Activated CD4-positive, alpha-beta memory T cell treated with anti-CD3 and anti-CD28 coated beads for 36 hours (primary cell): ENCODE measurements around the gene ARHGEF25. TPM values are rescaled to one million over a fixed set of nuclear protein-coding genes. Genes with fewer than 3 reads are reported as not detected.
"Not testable (repeated sequence)": the region's sequence is repeated elsewhere in the genome, so short reads cannot be mapped to it uniquely, and the experiment has no call there.

Experiments used
- CTCF ChIA-PET: fragments of 350-600 bp; sonication (Branson Sonifier 250); formaldehyde crosslinking; loops from one replicate; lab custom pipeline; 2021; ENCODE audit warnings: antibody characterized with exemption, inconsistent platforms; lab: Charles Lee
- POLR2A ChIA-PET: fragments of 350-600 bp; sonication (Branson Sonifier 250); formaldehyde crosslinking; loops from one replicate; lab custom pipeline; 2021; ENCODE audit warnings: antibody characterized with exemption; lab: Charles Lee
- DNase-seq: peaks from one replicate; pipeline ENCODE4 v3.0.0-alpha.2; 2020
- H3K27ac Mint-ChIP-seq: one replicate; pipeline ENCODE4 v1.8.0; 2021; ENCODE audit warnings: mixed read lengths
- H3K27me3 Mint-ChIP-seq: one replicate; pipeline ENCODE4 v1.8.0; 2021; ENCODE audit warnings: mixed read lengths
- H3K36me3 Mint-ChIP-seq: one replicate; pipeline ENCODE4 v1.8.0; 2021; ENCODE audit warnings: mixed read lengths
- H3K4me1 Mint-ChIP-seq: one replicate; pipeline ENCODE4 v1.8.0; 2021; ENCODE audit warnings: low read depth, mixed read lengths
- H3K4me3 Mint-ChIP-seq: one replicate; pipeline ENCODE4 v1.8.0; 2021; ENCODE audit warnings: mild to moderate bottlenecking, mixed read lengths
- H3K9me3 Mint-ChIP-seq: one replicate; pipeline ENCODE4 v1.8.0; 2021; ENCODE audit warnings: mixed read lengths
- intact Hi-C: fragments of 100-400 bp; cut with micrococcal nuclease; formaldehyde crosslinking; loops from one replicate; pipeline ENCODE4 v1.15.1; 2023
- total RNA-seq, 2 experiments: library from RNA; stranded (reverse); gene quantifications; one replicate each; pipeline ENCODE4 v1.2.3, GENCODE V29; 2021

The ARHGEF25 gene
- total RNA-seq, 2 experiments from 2014 or later = 1.4 to 2.5 TPM

DNA sequence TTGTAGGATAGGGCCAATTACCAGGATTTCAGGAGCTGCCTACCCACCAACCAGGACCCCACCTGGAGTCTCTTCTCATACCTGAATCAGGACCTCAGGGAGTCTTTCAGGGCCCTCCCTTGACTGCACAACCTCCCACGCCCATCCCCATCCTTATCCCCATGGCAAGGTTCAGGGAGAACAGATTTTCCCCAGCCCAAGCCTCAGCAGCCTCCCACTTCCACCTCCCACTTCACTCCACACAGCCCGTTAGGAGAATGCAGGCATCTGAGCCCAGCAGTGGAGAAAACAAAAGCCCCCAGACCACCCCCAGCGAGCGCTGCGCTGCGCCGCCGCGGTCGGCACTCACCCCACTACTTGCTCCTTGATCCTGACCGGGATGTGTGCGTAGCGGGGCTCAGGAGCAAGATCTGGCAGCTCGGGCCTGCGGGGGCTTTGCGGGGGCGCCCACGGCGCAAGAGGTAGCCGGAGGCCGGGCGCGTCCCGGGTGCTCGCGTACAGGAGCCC lies 20.4 kb downstream of the ARHGEF25 start:
- Mint-ChIP-seq H3K27ac (no peak overlapping the region), H3K9me3 (no peaks in the 10 kb centered on the region), H3K4me1 (peaks cover 19% of the 10 kb centered on the region), H3K27me3 (peaks cover 52% of the 10 kb centered on the region), H3K4me3 (peak overlapping the region; percentile 71), H3K36me3 (no peaks in the 10 kb centered on the region)
- intact Hi-C loops = loop anchor here (5.0 kb wide), 2 partner anchors 61 to 111 kb away; partner anchors contain the start of gene OS9
- ChIA-PET CTCF (interaction anchor here (0.9 to 5.1 kb wide), 2 partner anchors 9 to 48 kb away, joined by 3 to 43 read pairs; no protein-coding TSS in a partner anchor), POLR2A (no interaction called here)
- DNase-seq = no peak

DNA sequence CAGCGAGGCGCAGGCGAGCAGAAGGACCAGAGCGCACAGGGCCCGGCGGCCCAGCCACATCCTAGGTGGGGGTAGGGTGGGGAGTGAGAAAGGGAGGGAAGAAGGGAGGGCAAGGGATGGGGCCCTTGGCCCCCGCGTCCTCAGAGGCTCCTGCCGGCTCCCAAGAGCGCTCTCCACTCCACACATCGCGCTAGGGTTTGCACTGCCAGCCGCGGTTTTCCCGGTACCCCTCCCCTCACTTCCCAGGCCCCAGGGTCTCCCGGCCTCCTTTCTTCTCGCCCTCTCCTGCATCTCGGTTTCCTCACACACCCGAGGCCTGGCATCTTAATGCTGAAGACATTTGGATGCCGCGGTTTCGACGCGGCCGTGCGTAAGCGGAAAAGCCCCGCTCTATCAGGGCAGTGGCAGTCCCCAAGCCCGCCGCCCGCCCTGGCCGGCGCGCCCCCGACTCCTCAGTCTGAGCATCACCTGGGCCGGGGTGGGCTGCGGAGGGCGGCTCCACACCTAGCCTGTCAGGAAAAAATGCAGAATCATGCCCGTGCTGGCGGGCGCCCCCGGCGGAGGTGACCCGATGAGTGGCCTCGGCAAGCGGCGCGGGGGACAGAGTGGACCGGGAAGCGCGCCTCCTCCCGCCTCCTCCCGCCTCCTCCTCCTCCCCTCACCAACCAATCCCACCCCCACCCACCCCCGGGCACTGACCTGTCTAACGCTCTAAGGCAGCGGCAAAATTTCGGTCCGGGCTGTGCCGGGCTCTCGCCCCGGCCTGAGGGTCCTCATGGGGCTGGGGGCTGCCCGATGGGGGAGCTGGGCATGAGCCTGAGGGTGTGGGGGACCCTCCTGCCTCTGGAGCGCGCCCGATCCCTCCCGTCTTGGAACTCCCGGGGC lies 21.1 kb downstream of the ARHGEF25 start:
- Mint-ChIP-seq H3K27me3 (peaks cover 46% of the 10 kb centered on the region), H3K4me1 (peaks cover 14% of the 10 kb centered on the region), H3K36me3 (no peaks in the 10 kb centered on the region), H3K4me3 (peak overlapping the region; percentile 71), H3K9me3 (no peaks in the 10 kb centered on the region), H3K27ac (no peak overlapping the region)
- DNase-seq = peak; percentile 37
- ChIA-PET POLR2A (no interaction called here), CTCF (interaction anchor here (0.6 to 5.1 kb wide), 12 partner anchors 10 to 173 kb away, joined by 3 to 43 read pairs (median 4); partner anchors contain the start of genes GLI1 and PIP4K2C)
- intact Hi-C loops = loop anchor here (5.0 kb wide), 2 partner anchors 60 to 110 kb away; partner anchors contain the start of gene OS9

DNA sequence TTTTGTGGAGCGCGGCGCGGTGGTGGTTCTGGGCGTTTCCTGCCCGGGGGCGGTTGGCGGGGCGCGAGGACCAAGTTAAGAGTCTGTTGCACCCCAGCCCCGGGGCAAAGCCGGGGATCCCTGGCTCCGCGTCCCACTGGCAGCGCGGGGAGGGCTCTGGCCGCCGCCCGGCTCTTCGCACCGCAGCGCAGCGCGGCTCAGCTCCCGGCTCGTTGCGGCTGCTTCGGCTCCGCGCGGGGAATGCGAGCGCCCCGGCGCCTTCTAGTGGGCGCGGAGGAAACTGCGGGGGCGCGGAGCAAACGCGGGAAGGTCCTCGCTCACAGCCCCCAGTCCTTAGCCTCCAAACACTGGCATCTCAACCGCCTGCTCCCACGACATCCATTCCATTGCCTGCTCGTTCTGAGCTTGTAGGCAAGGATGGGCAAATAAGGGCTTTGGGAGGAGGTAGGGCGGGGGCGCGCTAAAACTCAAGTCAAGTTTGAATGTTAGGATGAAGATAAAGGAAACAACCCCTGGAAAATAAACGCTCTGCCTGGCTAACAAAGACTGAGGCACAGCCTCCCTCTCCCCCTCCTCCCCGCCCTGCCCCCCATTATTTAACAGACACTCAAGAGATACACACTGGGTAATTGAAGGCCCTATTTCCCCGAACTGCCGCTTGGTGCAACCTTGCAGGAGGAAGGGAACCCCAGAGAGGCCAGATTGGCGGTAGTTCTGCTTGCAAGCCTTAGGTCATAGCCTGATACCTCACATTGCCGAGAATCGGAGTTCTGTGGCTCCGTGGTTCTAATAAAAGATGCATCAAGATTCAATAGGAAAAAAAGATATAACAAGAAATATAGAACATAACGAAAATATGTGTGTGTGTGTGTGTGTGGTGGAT lies 22.0 kb downstream of the ARHGEF25 start, which contains the start of gene B4GALNT1:
B4GALNT1 (minus strand) TSS at position 244 of the 883 bp plus-strand sequence. CDS start 1,069 bp downstream, outside the sequence.
- intact Hi-C loops = loop anchor here (1.0 to 5.0 kb wide), 3 partner anchors 50 to 109 kb away; partner anchors contain the start of gene OS9
- DNase-seq = peak; percentile 73
- H3K27me3 Mint-ChIP-seq = peaks cover 43% of the 10 kb centered on the region

DNA sequence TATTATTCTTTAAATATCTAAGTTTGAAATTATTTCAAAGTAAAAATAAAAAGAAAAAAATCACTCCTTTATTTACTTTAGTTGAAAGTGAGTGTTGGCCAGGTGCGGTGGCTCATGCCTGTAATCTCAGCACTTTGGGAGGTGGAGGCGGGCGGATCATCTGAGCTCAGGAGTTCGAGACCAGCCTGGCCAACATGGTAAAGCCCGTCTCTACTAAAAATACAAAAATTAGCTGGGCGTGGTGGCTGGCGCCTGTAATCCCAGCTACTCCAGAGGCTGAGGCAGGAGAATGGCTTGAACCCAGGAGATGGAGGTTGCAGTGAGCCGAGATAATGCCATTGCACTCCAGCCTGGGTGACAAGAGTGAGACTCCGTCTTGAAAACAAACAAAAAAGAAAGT lies 25.5 kb downstream of the ARHGEF25 start:
- H3K36me3 Mint-ChIP-seq, H3K4me1 Mint-ChIP-seq, H3K9me3 Mint-ChIP-seq, H3K27ac Mint-ChIP-seq, H3K4me3 Mint-ChIP-seq, intact Hi-C loops, POLR2A ChIA-PET, DNase-seq: not testable (repeated sequence)
- H3K27me3 Mint-ChIP-seq = peaks cover 25% of the 10 kb centered on the region
- CTCF ChIA-PET = interaction anchor here (2.2 to 2.4 kb wide), 2 partner anchors 16 to 53 kb away, joined by 5 to 9 read pairs; no protein-coding TSS in a partner anchor

More for the DNA sequence above, 22.0 kb downstream of the ARHGEF25 start, which contains the start of gene B4GALNT1:
- Mint-ChIP-seq H3K4me3 (peak within 1 kb of the TSS; percentile 71), H3K36me3 (no peaks in the 10 kb centered on the region), H3K4me1 (peaks cover 9% of the 10 kb centered on the region), H3K27ac (no peak within 1 kb of the TSS), H3K9me3 (no peaks in the 10 kb centered on the region)
- ChIA-PET CTCF (interaction anchor here (0.6 to 5.1 kb wide), 13 partner anchors 9 to 174 kb away, joined by 3 to 43 read pairs (median 3); partner anchors contain the start of genes GLI1, OS9 and PIP4K2C), POLR2A (no interaction called here)

DNA sequence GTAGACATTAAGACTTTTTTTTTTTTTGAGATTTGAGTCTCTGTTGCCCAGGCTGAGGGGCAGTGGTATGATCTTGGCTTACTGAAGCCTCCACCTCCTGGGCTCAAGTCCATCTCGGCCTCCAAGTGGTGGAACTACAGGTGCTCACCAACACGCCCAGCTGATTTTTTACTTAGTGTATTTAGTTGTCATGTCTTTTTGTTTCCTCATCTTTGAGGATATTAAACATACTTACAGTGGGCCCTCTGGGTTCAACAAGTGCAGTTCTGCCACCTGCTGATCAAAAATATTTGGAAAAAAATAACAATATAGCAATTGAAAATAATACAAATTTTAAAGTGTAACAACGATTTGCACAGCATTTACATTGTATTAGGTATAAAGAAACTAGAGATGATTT lies 26.1 kb downstream of the ARHGEF25 start:
- intact Hi-C loops = no loop called here
- H3K27ac Mint-ChIP-seq = no peak overlapping the region
- POLR2A ChIA-PET = interaction anchor here (0.7 kb wide), 1 partner anchor 23 kb away, joined by 3 read pairs; no protein-coding TSS in a partner anchor
- peaks cover 7% of the 10 kb centered on the region for H3K4me1 Mint-ChIP-seq
- no peak overlapping the region for H3K4me3 Mint-ChIP-seq
- CTCF ChIA-PET = interaction anchor here (0.6 to 2.4 kb wide), 3 partner anchors 17 to 54 kb away, joined by 3 to 9 read pairs (median 5); no protein-coding TSS in a partner anchor
- H3K36me3 Mint-ChIP-seq = no peaks in the 10 kb centered on the region
- H3K27me3 Mint-ChIP-seq = peaks cover 26% of the 10 kb centered on the region
- DNase-seq = no peak
- no peaks in the 10 kb centered on the region for H3K9me3 Mint-ChIP-seq

DNA sequence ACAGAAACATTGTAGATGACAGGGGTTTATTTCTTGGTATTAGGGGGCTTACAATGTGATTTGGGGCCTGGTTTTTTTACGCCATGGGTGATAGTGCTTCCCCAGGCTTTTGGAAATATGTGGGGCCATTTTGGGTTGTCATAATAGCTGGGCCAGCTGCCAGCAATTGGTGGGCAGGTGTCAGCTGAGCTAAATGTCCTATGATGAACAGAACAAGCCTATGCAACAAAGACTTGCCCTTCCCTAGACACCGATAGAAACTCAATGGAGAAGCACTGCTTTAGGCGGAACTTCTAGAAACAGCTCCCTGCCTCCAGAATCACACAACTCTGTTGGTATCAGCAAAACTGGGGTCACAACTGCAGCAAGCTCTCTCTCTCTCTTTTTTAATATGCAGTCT lies 26.9 kb downstream of the ARHGEF25 start:
- ChIA-PET CTCF (interaction anchor here (0.8 to 2.4 kb wide), 4 partner anchors 11 to 55 kb away, joined by 3 to 9 read pairs (median 4); no protein-coding TSS in a partner anchor), POLR2A (no interaction called here)
- DNase-seq = no peak
- Mint-ChIP-seq H3K4me3 (no peak overlapping the region), H3K27ac (no peak overlapping the region), H3K9me3 (no peaks in the 10 kb centered on the region), H3K4me1 (peaks cover 6% of the 10 kb centered on the region), H3K36me3 (no peaks in the 10 kb centered on the region), H3K27me3 (peaks cover 26% of the 10 kb centered on the region)
- intact Hi-C loops = no loop called here

DNA sequence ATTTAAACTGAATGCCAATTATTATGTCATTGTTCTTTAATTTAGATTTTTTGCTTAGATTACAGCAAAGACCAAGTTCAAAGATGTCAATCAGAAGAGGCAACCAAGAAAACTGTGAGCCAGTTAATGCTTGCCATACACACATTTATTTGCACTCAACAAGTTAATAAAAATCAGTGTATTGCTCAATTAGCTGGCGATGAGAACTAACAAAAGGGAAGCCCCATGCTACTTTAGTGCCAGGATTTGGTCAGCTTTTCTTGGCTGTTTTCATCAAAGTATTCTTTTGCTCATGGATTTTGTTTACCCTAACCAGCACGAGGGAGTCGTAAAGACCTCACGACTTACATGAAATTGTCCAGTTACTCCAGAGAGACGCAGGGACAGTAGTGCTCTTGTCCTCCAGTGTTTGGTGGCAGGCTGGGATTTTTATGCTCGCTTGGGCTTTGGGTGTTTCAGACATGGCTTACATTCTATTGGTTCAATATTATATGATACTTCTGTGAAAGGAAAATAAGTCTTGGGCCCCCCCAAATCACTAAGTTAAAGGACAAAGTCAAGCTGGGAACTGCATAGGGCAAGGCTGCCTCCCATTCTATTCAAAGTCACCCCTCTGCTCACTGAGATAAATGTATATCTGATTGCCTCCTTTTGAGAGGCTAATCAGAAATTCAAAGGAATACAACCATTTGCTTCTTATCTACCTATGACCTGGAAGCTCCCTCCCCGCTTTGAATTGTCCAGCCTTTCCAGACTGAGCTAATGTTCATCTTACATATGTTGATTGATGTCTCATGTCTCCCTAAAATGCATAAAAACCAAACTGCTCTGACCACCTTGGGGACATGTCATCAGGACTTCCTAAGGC lies 29.2 kb downstream of the ARHGEF25 start:
- POLR2A ChIA-PET = no interaction called here
- DNase-seq = no peak
- peaks cover 2% of the 10 kb centered on the region for H3K9me3 Mint-ChIP-seq
- no peak overlapping the region for H3K27ac Mint-ChIP-seq
- intact Hi-C loops = no loop called here
- H3K36me3 Mint-ChIP-seq = no peaks in the 10 kb centered on the region
- CTCF ChIA-PET = interaction anchor here (2.1 to 2.9 kb wide), 2 partner anchors 20 to 58 kb away, joined by 6 to 26 read pairs; no protein-coding TSS in a partner anchor
- H3K4me3 Mint-ChIP-seq = no peak overlapping the region
- peaks cover 21% of the 10 kb centered on the region for H3K27me3 Mint-ChIP-seq
- H3K4me1 Mint-ChIP-seq = no peaks in the 10 kb centered on the region

DNA sequence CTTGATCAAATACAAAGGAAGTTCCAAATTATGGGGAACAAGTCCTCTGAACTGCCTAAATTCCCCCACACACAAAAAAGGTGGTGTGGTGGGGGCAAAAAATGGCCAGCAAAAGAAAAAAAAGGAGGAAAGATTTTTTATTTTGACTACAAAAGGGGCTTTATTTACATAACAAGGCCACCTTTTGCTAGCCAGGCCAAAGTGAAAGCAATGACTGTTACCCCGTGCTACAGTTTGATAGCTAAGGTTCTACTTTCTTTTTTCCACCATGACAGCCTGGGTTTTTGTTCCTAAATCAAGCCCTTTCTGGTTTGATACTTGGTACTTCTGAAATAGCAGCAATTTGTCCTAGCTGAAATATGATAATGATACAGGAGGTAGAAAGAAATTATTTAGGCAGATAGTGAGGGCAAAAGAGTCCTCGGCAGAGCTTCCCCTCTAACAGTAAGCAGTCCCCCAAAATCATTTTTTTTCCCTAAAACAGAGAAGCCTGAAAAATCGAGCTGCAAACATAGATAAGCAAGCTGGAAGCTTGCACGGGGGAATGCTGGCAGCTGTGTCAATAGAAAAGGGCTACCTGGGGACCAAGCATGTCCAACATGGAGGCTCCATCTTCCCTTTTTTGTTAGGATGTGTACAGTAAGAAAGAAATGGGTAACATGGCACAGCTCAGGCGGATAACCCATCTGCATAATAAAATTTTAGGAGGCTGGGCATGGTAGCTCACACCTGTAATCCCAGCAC lies 30.6 kb downstream of the ARHGEF25 start:
- no peaks in the 10 kb centered on the region for H3K4me1 Mint-ChIP-seq
- H3K36me3 Mint-ChIP-seq = peaks cover 1% of the 10 kb centered on the region
- intact Hi-C loops = no loop called here
- DNase-seq = no peak
- no peak overlapping the region for H3K27ac Mint-ChIP-seq
- ChIA-PET POLR2A (no interaction called here), CTCF (interaction anchor here (0.8 to 2.9 kb wide), 5 partner anchors 8 to 59 kb away, joined by 3 to 26 read pairs (median 6); partner anchors contain the start of gene B4GALNT1)
- peaks cover 19% of the 10 kb centered on the region for H3K27me3 Mint-ChIP-seq
- peaks cover 10% of the 10 kb centered on the region for H3K9me3 Mint-ChIP-seq
- H3K4me3 Mint-ChIP-seq = no peak overlapping the region

DNA sequence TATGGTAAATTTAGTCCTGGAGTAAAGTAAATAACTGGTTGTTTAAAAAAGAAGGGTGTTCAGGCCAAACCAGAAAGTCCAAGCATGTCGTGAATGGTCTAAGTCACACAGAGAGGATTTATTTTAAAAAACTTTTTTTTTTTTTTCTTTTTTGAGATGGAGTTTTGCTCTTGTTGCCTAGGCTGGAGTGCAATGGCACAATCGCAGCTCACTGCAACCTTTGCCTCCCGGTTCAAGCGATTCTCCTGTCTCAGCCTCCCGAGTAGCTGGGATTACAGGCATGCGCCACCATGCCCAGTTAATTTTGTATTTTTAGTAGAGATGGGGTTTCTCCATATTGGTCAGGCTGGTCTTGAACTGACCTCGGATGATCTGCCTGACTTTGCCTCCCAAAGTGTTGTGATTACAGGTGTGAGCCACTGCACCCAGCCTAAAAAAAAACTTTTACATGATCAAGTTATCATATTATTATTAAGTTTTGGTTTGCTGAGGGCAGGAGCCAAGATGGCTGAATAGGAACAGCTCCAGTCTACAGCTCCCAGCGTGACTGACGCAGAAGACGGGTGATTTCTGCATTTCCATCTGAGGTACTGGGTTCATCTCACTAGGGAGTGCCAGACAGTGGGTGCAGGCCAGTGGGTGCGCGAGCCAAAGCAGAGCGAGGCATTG lies 34.9 kb downstream of the ARHGEF25 start:
- intact Hi-C loops, H3K4me1 Mint-ChIP-seq, H3K27ac Mint-ChIP-seq, H3K36me3 Mint-ChIP-seq, CTCF ChIA-PET, DNase-seq, H3K4me3 Mint-ChIP-seq, H3K27me3 Mint-ChIP-seq, H3K9me3 Mint-ChIP-seq: not testable (repeated sequence)
- POLR2A ChIA-PET = interaction anchor here (0.7 kb wide), 1 partner anchor 17 kb away, joined by 6 read pairs; no protein-coding TSS in a partner anchor
